ENCODE data around the gene SNX8. TPM values are rescaled to one million over a fixed set of nuclear protein-coding genes. Genes with fewer than 3 reads are reported as not detected.

SNX8 gene
- total and polyA plus RNA-seq, 2 of the 13 experiments (the other 11 are each of a cell fraction or from before 2014, with no cell fraction given), result 20.6 to 45.2 TPM

GRCh38 chr7:2353936-2354185 lies 39.6 kb upstream of the SNX8 start (continued):
- 0 out of 2 replicates have a peak, but pooled peaks have one; percentile 53 for TF ChIP-seq SP5 (CRISPR knock-in tag; IDR thresholded peaks at IDR 0.05; ENCODE audit: borderline replicate concordance, low read depth)
- no peak for TF ChIP-seq SAFB2 (CRISPR knock-in tag; IDR thresholded peaks at IDR 0.05; ENCODE audit: borderline replicate concordance, low read depth)
- peak; percentile 90; the same call in 1 of the 2 replicates for TF ChIP-seq ZFYVE20 (CRISPR knock-in tag; IDR thresholded peaks at IDR 0.05; ENCODE audit: borderline replicate concordance, low read depth)
- peak; percentile 90 for TF ChIP-seq ZNF883 (CRISPR knock-in tag; IDR thresholded peaks at IDR 0.05; ENCODE audit: not compliant biosample characterization)
- TF ChIP-seq ZNF605 (CRISPR knock-in tag; IDR thresholded peaks at IDR 0.05), result peak; percentile 95
- TF ChIP-seq CSRNP1 (CRISPR knock-in tag; IDR thresholded peaks at IDR 0.05), result peak; percentile 90
- peak; percentile 26; the same call in 1 of the 2 replicates for TF ChIP-seq ZNF224 (CRISPR knock-in tag; IDR thresholded peaks at IDR 0.05)
- no peak for TF ChIP-seq HNRNPL (IDR thresholded peaks at IDR 0.05; ENCODE audit: low read depth, low read length)
- TF ChIP-seq EP300 (IDR thresholded peaks at IDR 0.05; ENCODE audit: low read depth in 2 of 2, low read length in 2 of 2), result no peak
- TF ChIP-seq EP300 (CRISPR knock-in tag; IDR thresholded peaks at IDR 0.05; ENCODE audit: borderline replicate concordance), result no peak
- TF ChIP-seq ZEB1 (IDR thresholded peaks at IDR 0.05; ENCODE audit: insufficient replicate concordance, low read depth), result no peak
- TF ChIP-seq HHEX (CRISPR knock-in tag; IDR thresholded peaks at IDR 0.05), result no peak
- no peak; the same call in 1 of the 2 replicates for TF ChIP-seq ZNF569 (CRISPR knock-in tag; IDR thresholded peaks at IDR 0.05; ENCODE audit: borderline replicate concordance)
- TF ChIP-seq PCBP2 (optimal IDR thresholded peaks at IDR 0.05; ENCODE audit: low read depth, low read length, poor library complexity, severe bottlenecking), result no peak
- peak; percentile 54 for TF ChIP-seq MED1 (CRISPR knock-in tag; IDR thresholded peaks at IDR 0.05)
- TF ChIP-seq ZMAT3 (CRISPR knock-in tag; conservative IDR thresholded peaks at IDR 0.05), result peak; percentile 94
- no peak; the same call in none of the 2 replicates for TF ChIP-seq ZNF800 (CRISPR knock-in tag; IDR thresholded peaks at IDR 0.05)
- TF ChIP-seq ZFAT (CRISPR knock-in tag; conservative IDR thresholded peaks at IDR 0.05), result no peak
- TF ChIP-seq HNRNPLL (IDR thresholded peaks at IDR 0.05; ENCODE audit: low read depth, low read length, poor library complexity, severe bottlenecking), result peak; percentile 67
- peak; percentile 96 for TF ChIP-seq ARNT2 (CRISPR knock-in tag; IDR thresholded peaks at IDR 0.05; ENCODE audit: low read depth)
- TF ChIP-seq, protein P1, sequence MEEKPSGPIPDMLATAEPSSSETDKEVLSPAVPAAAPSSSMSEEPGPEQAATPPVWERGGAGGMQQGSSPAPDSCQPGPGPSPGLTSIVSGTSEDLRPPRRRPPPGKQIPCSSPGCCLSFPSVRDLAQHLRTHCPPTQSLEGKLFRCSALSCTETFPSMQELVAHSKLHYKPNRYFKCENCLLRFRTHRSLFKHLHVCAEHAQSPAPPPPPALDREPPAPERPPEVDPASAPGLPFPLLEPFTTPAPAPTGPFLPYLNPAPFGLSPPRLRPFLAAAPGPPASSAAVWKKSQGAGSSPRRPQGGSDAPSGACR (CRISPR knock-in tag; IDR thresholded peaks at IDR 0.05), result no peak
- peak; percentile 65; the same call in 1 of the 2 replicates for TF ChIP-seq ONECUT2 (CRISPR knock-in tag; IDR thresholded peaks at IDR 0.05)
- no peak for TF ChIP-seq HNRNPK (IDR thresholded peaks at IDR 0.05; ENCODE audit: low read depth, low read length, poor library complexity, severe bottlenecking)
- TF ChIP-seq CHD2 (IDR thresholded peaks at IDR 0.05; ENCODE audit: low read depth, low read length), result no peak
- no peak for TF ChIP-seq WIZ (CRISPR knock-in tag; IDR thresholded peaks at IDR 0.05)
- TF ChIP-seq RNF219 (CRISPR knock-in tag; IDR thresholded peaks at IDR 0.05), result no peak

Data from HepG2 (cell line).